ENCODE measurements around the gene SMG5.

The SMG5 gene

GRCh38 chr1:156279837-156280236 lies 2.8 kb downstream of the SMG5 start:
- Histone ChIP-seq H3K27me3 (ENCODE audit: low read depth, low read length) (no peaks in the 10 kb centered on the region), H3K4me3 (ENCODE audit: low read depth in 1 of 2, low read length in 2 of 2) (no peak overlapping the region), H3K36me3 (ENCODE audit: control insufficient read depth in 1 of 2, insufficient read depth in 2 of 2, low read length in 2 of 2) (peaks cover 28 to 41% of the 10 kb centered on the region in 2 donors), H3K4me1 (ENCODE audit: control insufficient read depth in 1 of 2, insufficient read depth in 2 of 2, low read length in 2 of 2) (peaks cover 16 to 28% of the 10 kb centered on the region in 2 donors), H3K27ac (ENCODE audit: low read length) (no peak overlapping the region), H3K9me3 (ENCODE audit: control insufficient read depth in 1 of 2, low read length in 2 of 2) (no peaks in the 10 kb centered on the region)

- Histone ChIP-seq H3K27me3 (ENCODE audit: low read depth, low read length) (no peaks in the 10 kb centered on the region), H3K36me3 (ENCODE audit: control insufficient read depth in 1 of 2, insufficient read depth in 2 of 2, low read length in 2 of 2) (peaks cover 54 to 66% of the 10 kb centered on the region in 2 donors), H3K4me3 (ENCODE audit: low read depth in 1 of 2, low read length in 2 of 2) (no peak overlapping the region), H3K27ac (ENCODE audit: low read length) (no peak overlapping the region), H3K4me1 (ENCODE audit: control insufficient read depth in 1 of 2, insufficient read depth in 2 of 2, low read length in 2 of 2) (peaks cover 7 to 14% of the 10 kb centered on the region in 2 donors), H3K9me3 (ENCODE audit: control insufficient read depth in 1 of 2, low read length in 2 of 2) (no peaks in the 10 kb centered on the region)
Observed at GRCh38 chr1:156276966-156277381, 5.7 kb downstream of the SMG5 start.

GRCh38 chr1:156276532-156276931 lies 6.1 kb downstream of the SMG5 start:
- H3K27ac ChIP-seq (ENCODE audit: low read length): no peak overlapping the region
- no peaks in the 10 kb centered on the region for H3K27me3 ChIP-seq (ENCODE audit: low read depth, low read length)
- H3K36me3 ChIP-seq (ENCODE audit: control insufficient read depth in 1 of 2, insufficient read depth in 2 of 2, low read length in 2 of 2): peaks cover 57 to 70% of the 10 kb centered on the region in 2 donors
- peaks cover 4 to 9% of the 10 kb centered on the region in 2 donors for H3K4me1 ChIP-seq (ENCODE audit: control insufficient read depth in 1 of 2, insufficient read depth in 2 of 2, low read length in 2 of 2)
- H3K9me3 ChIP-seq (ENCODE audit: control insufficient read depth in 1 of 2, low read length in 2 of 2): no peaks in the 10 kb centered on the region
- no peak overlapping the region for H3K4me3 ChIP-seq (ENCODE audit: low read depth in 1 of 2, low read length in 2 of 2)

GRCh38 chr1:156270314-156270713 lies 12.3 kb downstream of the SMG5 start:
- Histone ChIP-seq H3K27ac (ENCODE audit: low read length) (no peak overlapping the region), H3K9me3 (ENCODE audit: control insufficient read depth in 1 of 2, low read length in 2 of 2) (no peaks in the 10 kb centered on the region), H3K36me3 (ENCODE audit: control insufficient read depth in 1 of 2, insufficient read depth in 2 of 2, low read length in 2 of 2) (peaks cover 69 to 96% of the 10 kb centered on the region in 2 donors), H3K4me3 (ENCODE audit: low read depth in 1 of 2, low read length in 2 of 2) (no peak overlapping the region), H3K4me1 (ENCODE audit: control insufficient read depth in 1 of 2, insufficient read depth in 2 of 2, low read length in 2 of 2) (no peaks in the 10 kb centered on the region), H3K27me3 (ENCODE audit: low read depth, low read length) (no peaks in the 10 kb centered on the region)

GRCh38 chr1:156268336-156268735 lies 14.3 kb downstream of the SMG5 start:
- H3K4me1 ChIP-seq (ENCODE audit: control insufficient read depth in 1 of 2, insufficient read depth in 2 of 2, low read length in 2 of 2): no peaks in the 10 kb centered on the region
- H3K27me3 ChIP-seq (ENCODE audit: low read depth, low read length): no peaks in the 10 kb centered on the region
- H3K36me3 ChIP-seq (ENCODE audit: control insufficient read depth in 1 of 2, insufficient read depth in 2 of 2, low read length in 2 of 2): peaks cover 63 to 89% of the 10 kb centered on the region in 2 donors
- H3K9me3 ChIP-seq (ENCODE audit: control insufficient read depth in 1 of 2, low read length in 2 of 2): no peaks in the 10 kb centered on the region
- no peak overlapping the region for H3K27ac ChIP-seq (ENCODE audit: low read length)
- no peak overlapping the region for H3K4me3 ChIP-seq (ENCODE audit: low read depth in 1 of 2, low read length in 2 of 2)

GRCh38 chr1:156266051-156266450 lies 16.6 kb downstream of the SMG5 start:
- peaks cover 63 to 87% of the 10 kb centered on the region in 2 donors for H3K36me3 ChIP-seq (ENCODE audit: control insufficient read depth in 1 of 2, insufficient read depth in 2 of 2, low read length in 2 of 2)
- no peaks in the 10 kb centered on the region for H3K27me3 ChIP-seq (ENCODE audit: low read depth, low read length)
- H3K4me1 ChIP-seq (ENCODE audit: control insufficient read depth in 1 of 2, insufficient read depth in 2 of 2, low read length in 2 of 2): no peaks in the 10 kb centered on the region
- no peak overlapping the region for H3K4me3 ChIP-seq (ENCODE audit: low read depth in 1 of 2, low read length in 2 of 2)
- no peak overlapping the region for H3K27ac ChIP-seq (ENCODE audit: low read length)
- no peaks in the 10 kb centered on the region for H3K9me3 ChIP-seq (ENCODE audit: control insufficient read depth in 1 of 2, low read length in 2 of 2)

GRCh38 chr1:156263288-156263655 lies 19.4 kb downstream of the SMG5 start:
- Histone ChIP-seq H3K27ac (ENCODE audit: low read length) (no peak overlapping the region), H3K36me3 (ENCODE audit: control insufficient read depth in 1 of 2, insufficient read depth in 2 of 2, low read length in 2 of 2) (peaks cover 80 to 91% of the 10 kb centered on the region in 2 donors), H3K9me3 (ENCODE audit: control insufficient read depth in 1 of 2, low read length in 2 of 2) (no peaks in the 10 kb centered on the region), H3K4me1 (ENCODE audit: control insufficient read depth in 1 of 2, insufficient read depth in 2 of 2, low read length in 2 of 2) (no peaks in the 10 kb centered on the region), H3K27me3 (ENCODE audit: low read depth, low read length) (no peaks in the 10 kb centered on the region), H3K4me3 (ENCODE audit: low read depth in 1 of 2, low read length in 2 of 2) (no peak overlapping the region)

GRCh38 chr1:156262461-156263287 lies 20.0 kb downstream of the SMG5 start:
- no peaks in the 10 kb centered on the region for H3K9me3 ChIP-seq (ENCODE audit: control insufficient read depth in 1 of 2, low read length in 2 of 2)
- no peak overlapping the region for H3K27ac ChIP-seq (ENCODE audit: low read length)
- H3K27me3 ChIP-seq (ENCODE audit: low read depth, low read length): no peaks in the 10 kb centered on the region
- peaks cover 80 to 91% of the 10 kb centered on the region in 2 donors for H3K36me3 ChIP-seq (ENCODE audit: control insufficient read depth in 1 of 2, insufficient read depth in 2 of 2, low read length in 2 of 2)
- H3K4me3 ChIP-seq (ENCODE audit: low read depth in 1 of 2, low read length in 2 of 2): no peak overlapping the region
- no peaks in the 10 kb centered on the region for H3K4me1 ChIP-seq (ENCODE audit: control insufficient read depth in 1 of 2, insufficient read depth in 2 of 2, low read length in 2 of 2)

GRCh38 chr1:156260896-156261295 lies 21.7 kb downstream of the SMG5 start:
- peaks cover 80 to 91% of the 10 kb centered on the region in 2 donors for H3K36me3 ChIP-seq (ENCODE audit: control insufficient read depth in 1 of 2, insufficient read depth in 2 of 2, low read length in 2 of 2)
- H3K4me1 ChIP-seq (ENCODE audit: control insufficient read depth in 1 of 2, insufficient read depth in 2 of 2, low read length in 2 of 2): no peaks in the 10 kb centered on the region
- H3K9me3 ChIP-seq (ENCODE audit: control insufficient read depth in 1 of 2, low read length in 2 of 2): no peaks in the 10 kb centered on the region
- H3K27ac ChIP-seq (ENCODE audit: low read length): no peak overlapping the region
- H3K27me3 ChIP-seq (ENCODE audit: low read depth, low read length): no peaks in the 10 kb centered on the region
- H3K4me3 ChIP-seq (ENCODE audit: low read depth in 1 of 2, low read length in 2 of 2): no peak overlapping the region

- Histone ChIP-seq H3K9me3 (ENCODE audit: control insufficient read depth in 1 of 2, low read length in 2 of 2) (no peaks in the 10 kb centered on the region), H3K4me3 (ENCODE audit: low read depth in 1 of 2, low read length in 2 of 2) (no peak overlapping the region), H3K27ac (ENCODE audit: low read length) (no peak overlapping the region), H3K27me3 (ENCODE audit: low read depth, low read length) (no peaks in the 10 kb centered on the region), H3K4me1 (ENCODE audit: control insufficient read depth in 1 of 2, insufficient read depth in 2 of 2, low read length in 2 of 2) (no peaks in the 10 kb centered on the region), H3K36me3 (ENCODE audit: control insufficient read depth in 1 of 2, insufficient read depth in 2 of 2, low read length in 2 of 2) (peaks cover 74 to 86% of the 10 kb centered on the region in 2 donors)
Observed at GRCh38 chr1:156259805-156260204, 22.8 kb downstream of the SMG5 start.

GRCh38 chr1:156258859-156259258 lies 23.8 kb downstream of the SMG5 start:
- Histone ChIP-seq H3K4me3 (ENCODE audit: low read depth in 1 of 2, low read length in 2 of 2) (no peak overlapping the region), H3K4me1 (ENCODE audit: control insufficient read depth in 1 of 2, insufficient read depth in 2 of 2, low read length in 2 of 2) (no peaks in the 10 kb centered on the region), H3K9me3 (ENCODE audit: control insufficient read depth in 1 of 2, low read length in 2 of 2) (no peaks in the 10 kb centered on the region), H3K27ac (ENCODE audit: low read length) (no peak overlapping the region), H3K27me3 (ENCODE audit: low read depth, low read length) (no peaks in the 10 kb centered on the region), H3K36me3 (ENCODE audit: control insufficient read depth in 1 of 2, insufficient read depth in 2 of 2, low read length in 2 of 2) (peaks cover 74 to 87% of the 10 kb centered on the region in 2 donors)

GRCh38 chr1:156257711-156258110 lies 24.9 kb downstream of the SMG5 start:
- Histone ChIP-seq H3K9me3 (ENCODE audit: control insufficient read depth in 1 of 2, low read length in 2 of 2) (no peaks in the 10 kb centered on the region), H3K27me3 (ENCODE audit: low read depth, low read length) (no peaks in the 10 kb centered on the region), H3K4me1 (ENCODE audit: control insufficient read depth in 1 of 2, insufficient read depth in 2 of 2, low read length in 2 of 2) (no peaks in the 10 kb centered on the region), H3K4me3 (ENCODE audit: low read depth in 1 of 2, low read length in 2 of 2) (no peak overlapping the region), H3K36me3 (ENCODE audit: control insufficient read depth in 1 of 2, insufficient read depth in 2 of 2, low read length in 2 of 2) (peaks cover 74 to 87% of the 10 kb centered on the region in 2 donors), H3K27ac (ENCODE audit: low read length) (no peak overlapping the region)

Data from muscle layer of duodenum (tissue), 2 donors.